Fibroblast of skin of right quadriceps (primary cell): Measurements from ENCODE around the gene CEP162.

Source experiments
- DNase-seq: peaks from one replicate; pipeline ENCODE4 v3.0.0-alpha.2; 2013

The CEP162 gene

GRCh38 chr6:84082689-84083265 lies 144.7 kb downstream of the CEP162 start:
- no peak for DNase-seq

- no peak for DNase-seq
Observed at GRCh38 chr6:84081222-84081621, 146.2 kb downstream of the CEP162 start.

- no peak for DNase-seq
Observed at GRCh38 chr6:84078335-84078734, 149.1 kb downstream of the CEP162 start.

- DNase-seq: no peak
Observed at GRCh38 chr6:84077645-84078044, 149.8 kb downstream of the CEP162 start.

GRCh38 chr6:84074988-84075781 lies 152.3 kb downstream of the CEP162 start:
- DNase-seq: no peak
